RPMI7951 (cell line): ENCODE data around the gene FHL2. TPM values are rescaled to one million over a fixed set of nuclear protein-coding genes. Genes with fewer than 3 reads are reported as not detected.

Experiments
- DNase-seq: peaks from one replicate; pipeline ENCODE4 v3.0.0-alpha.2; 2012; ENCODE audit warnings: low read depth
- total RNA-seq: library from RNA; depleted of rRNA; stranded (reverse); fragments of >200 nt; shearing (Covaris generic); gene quantifications from 2 replicates; pipeline ENCODE4 v1.2.3, GENCODE V29; 2014

FHL2 gene
- total RNA-seq, 1 experiment from 2014 or later, result 149 TPM

DNA sequence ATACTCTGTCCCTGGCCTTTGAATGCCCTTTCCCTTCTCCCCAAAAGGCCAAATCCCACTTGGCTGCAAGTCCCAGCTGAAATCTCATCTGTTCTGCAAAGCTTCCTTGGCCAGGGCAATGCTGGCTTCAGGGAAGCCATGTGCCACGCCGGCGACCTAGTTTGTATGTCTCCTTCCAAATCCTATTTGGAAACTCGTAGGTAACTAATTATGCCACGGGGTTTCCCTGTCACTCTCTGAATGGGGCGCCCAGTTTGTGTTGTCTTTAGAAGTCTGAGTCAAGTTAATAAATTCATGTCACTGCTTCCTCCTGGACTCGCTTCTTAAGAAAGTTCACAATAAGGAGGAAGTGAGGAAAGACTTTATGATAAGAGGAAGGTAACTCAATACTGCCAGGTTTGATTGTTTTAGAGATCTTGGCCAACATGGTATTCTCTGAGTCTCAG is 19.1 kb downstream of the FHL2 start:
- no peak for DNase-seq

DNA sequence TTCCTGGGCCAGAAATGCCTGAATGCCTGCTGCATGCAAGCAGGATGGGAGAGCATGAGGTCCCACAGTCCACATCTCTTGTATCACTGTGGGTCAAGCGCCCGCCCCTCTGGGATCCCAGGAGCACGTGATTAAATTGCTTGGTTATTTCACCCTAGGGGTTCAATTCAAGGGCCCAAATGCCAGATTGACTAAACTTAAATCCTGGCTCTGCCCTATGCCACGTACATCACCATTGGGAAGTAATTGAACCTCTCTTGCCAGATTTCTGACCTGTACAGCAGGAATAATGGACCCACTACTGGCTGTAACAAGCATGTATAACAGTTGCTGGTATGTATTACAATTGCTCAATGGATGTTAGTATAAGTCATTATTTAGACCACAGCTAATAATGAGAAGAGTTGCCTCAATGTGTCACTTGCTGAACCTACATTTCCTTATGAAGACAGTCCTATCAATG is 19.9 kb downstream of the FHL2 start:
- no peak for DNase-seq

DNA sequence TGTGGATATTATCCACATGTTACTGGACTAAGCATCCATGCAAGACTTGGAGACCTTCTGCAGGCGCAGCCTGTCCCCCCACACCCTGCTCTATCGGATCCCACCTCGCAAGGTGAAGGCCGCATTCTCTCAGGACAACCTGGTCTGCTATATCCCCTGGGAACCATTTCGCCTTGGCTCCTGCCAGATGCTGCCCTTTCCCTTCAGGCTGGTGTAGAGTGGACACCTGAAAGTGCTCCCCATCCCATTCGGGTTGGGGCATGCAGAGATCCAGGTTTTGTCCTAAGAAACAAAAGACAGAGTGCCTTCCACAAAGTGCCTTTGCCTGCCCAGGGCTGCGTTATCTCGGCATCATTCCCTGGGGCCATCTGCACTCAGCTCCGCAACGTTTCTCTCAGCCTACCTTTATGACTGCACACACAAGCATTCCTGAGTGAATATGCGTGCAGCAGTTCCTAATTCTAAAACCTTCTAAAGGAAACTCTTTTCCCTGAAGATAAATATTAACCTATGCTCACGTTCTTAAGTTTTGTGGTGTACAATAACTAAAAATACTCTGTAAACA is 20.5 kb downstream of the FHL2 start:
- no peak for DNase-seq

DNA sequence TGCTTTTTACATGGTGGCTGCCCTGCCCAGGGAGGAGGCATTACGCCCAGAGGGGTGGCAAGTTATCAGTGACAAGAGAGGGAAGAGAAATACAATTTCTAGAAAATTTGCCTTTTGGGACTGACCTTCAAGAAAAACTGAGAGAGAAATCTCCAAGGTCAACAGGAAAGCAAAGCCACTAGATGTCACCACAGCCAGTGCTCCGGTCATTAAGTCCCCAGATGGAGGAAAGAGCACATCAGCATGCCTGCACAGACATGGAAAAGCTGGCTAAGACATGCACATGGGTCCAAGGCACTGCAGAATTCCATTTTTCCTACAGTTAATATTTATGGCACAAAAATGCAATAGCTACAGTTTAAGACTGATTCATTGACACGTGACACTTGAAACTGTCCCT is 21.0 kb downstream of the FHL2 start:
- DNase-seq, result peak; percentile 35

DNA sequence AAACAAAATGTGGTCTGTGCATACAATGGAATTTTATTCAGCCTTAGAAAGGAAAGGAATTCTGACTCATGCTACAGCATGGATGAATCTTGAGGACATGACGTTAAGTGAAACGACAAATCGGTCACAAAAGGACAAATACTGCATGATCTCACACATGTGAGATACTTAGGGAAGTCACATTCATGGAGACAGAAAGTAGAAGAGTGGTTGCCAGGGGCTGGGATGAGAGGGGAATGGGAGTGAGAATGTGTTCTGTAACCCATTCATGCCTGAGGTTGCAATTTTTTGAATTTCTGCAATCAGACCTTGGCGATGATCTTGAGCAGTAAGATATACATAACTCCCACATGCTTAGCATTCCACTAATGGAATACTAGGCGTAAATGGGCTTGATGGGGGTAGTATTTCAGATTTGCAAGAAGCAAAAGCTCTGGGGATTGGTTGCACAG is 22.0 kb downstream of the FHL2 start:
- peak; percentile 29 for DNase-seq

DNA sequence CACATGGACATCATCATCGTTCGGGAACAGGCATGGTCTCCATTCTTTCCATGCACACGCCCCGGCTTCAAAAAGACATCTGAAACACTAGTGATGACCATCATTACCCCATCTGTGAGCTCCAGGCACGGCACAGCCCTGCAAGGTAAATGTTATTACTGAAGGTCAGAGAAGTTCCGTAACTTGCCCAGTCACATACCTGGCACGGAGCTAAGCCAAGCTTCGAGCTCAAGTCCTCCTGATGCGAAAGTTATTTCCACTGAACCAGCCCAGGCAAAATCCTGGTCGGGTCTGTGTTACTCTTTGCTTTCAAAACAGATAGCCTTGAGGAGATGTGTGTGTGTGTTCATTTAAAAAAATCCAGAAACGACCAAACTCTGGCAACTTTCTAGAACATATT is 22.8 kb downstream of the FHL2 start:
- DNase-seq, result no peak

DNA sequence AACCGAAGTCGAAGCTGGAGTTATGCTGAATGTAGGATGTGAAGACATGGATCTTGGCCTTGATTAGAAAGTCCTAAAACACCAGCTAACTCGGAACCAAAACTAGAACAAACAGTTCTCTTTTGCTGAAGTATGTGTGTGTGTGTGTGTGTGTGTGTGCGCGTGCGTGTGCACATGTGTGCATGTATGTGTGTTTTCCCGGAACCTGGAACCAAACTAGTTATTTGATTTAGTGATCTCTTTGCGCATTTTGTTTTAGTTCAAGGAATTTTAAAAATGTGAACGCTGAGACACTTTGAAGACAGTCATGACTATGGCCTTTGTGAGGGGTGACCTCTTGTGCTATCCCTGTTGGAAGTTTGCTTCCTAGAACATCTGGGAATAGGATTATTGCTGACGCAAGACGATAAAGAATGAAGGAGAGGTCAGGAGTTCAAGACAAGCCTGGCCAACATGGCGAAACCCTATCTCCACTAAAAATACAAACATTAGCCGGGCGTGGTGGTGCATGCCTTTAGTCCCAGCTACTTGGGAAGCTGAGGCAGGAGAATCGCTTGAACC is 23.8 kb downstream of the FHL2 start:
- no peak for DNase-seq

DNA sequence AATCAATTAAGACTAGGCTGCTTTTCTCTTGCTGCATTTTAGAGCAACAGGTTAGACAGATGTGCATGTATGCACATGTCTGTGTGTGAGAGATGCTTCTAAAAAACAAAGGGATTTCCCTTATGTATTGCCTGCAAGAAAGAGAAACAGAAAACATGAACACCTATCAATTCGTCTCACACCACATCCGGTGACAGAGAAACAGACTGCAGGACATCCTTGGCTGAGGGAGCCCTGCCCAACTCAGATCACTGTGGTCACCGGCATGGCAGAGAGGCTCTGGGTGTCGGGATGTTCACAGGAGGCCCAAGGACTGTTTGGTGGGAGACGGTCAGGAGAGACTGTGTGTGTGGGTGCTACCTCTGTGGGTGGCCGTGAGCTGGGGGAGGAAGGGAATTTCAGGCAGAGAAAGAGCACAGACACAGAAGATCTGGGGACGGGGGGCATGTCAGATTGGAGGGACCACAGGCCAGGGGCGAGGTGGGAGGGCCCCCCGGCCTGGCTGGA is 24.9 kb downstream of the FHL2 start:
- no peak for DNase-seq

DNA sequence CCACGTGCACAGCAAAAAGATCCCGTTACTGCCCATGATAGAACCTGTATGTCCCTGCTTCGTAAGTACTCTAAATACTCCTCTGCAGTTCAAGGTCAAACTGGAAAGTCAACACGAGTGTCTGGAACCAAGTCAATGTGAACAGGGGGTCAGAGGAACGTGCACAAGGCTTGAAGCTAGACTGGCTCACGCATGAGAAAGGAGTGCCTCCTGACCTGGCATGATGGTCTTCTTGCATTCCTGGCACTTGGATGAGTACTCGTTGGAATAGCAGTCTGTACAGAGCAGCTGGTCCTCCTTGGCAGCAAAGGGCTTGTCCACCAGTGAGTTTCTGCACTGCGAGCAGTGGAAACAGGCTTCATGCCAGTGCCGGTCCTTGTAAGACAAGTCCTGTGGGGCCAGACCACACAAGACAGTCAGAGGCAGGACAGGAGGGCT is 25.5 kb downstream of the FHL2 start:
- DNase-seq, result no peak

DNA sequence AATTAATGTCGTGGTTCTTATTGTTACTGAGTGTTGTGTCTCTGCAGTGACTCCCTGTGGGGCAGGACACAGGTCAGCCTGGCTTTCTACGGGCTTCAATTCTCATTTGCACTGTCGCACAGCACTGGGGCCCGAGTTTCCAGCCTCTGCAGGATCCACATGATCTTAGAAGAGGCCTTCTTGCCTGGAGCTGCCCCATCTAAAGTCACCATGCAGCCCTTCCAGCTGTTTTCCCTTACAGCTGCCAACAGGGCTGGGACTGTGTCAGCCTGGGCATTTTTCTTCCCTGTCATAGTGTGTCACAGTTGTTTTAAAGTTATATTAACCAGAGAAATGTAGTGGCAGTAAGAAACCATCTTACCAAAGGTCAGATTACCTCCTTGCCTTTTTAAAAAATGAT is 27.0 kb downstream of the FHL2 start:
- DNase-seq, result no peak

DNA sequence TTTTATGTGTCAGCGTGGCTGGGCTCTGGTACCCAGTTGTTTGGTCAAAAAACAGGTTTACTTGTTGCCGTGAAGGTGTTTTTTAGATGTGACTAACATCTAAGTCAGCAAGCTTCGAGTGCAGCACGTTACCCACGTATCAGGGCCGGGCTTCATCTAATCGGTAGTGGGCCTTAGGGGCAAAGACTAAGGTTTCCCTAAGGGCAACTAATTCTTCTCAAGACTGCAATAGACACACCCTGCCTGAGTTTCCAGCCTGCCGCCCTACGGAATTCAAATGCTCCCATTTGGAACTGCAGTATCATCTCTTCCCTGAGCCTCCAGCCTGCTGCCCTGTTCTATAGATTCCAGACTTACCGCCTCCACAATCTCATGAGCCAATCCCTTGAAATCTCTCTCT is 27.7 kb downstream of the FHL2 start:
- DNase-seq, result no peak

DNA sequence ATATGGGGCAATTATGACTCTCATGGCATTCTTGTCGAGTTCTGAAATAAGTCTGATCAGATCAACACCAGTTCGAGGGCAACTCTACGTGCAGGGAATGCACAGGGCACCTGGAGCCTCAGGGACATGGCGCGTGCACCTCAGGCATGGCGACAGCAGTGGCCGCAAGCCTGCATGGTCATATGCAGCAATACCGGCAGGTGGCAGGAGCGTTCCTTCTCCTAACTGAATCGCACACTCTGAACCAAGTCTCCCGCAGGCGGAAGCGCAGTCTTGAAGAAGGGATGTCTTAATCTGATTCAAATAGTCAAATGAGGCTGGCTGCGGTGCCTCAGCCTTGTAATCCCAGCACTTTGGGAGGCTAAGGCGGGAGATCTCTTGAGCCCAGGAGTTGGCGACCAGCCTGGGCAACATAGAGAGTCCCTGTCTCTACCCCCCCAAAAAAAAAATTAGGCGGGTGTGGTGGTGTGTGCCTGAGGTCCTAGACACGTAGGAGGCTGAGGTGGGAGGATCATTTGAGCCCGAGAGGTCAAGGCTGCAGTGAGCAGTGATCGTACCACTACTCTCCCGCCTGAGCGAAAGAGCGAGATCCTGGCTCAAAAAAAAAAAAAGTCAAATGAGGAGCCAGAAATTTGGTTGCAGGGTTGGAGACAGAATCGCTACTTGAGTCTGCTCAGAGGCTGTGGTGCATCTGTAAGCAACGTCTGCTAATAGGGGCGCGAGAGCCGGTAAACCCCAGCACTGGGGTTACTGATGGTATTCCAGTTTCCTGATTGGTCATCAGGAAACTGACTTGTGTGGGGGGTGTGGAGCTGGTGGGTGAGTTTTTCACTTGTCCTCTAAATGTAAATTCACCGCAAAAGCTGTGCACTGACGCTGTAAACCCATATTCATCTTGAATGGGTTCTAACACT is 28.8 kb downstream of the FHL2 start:
- DNase-seq, result peak; percentile 81

DNA sequence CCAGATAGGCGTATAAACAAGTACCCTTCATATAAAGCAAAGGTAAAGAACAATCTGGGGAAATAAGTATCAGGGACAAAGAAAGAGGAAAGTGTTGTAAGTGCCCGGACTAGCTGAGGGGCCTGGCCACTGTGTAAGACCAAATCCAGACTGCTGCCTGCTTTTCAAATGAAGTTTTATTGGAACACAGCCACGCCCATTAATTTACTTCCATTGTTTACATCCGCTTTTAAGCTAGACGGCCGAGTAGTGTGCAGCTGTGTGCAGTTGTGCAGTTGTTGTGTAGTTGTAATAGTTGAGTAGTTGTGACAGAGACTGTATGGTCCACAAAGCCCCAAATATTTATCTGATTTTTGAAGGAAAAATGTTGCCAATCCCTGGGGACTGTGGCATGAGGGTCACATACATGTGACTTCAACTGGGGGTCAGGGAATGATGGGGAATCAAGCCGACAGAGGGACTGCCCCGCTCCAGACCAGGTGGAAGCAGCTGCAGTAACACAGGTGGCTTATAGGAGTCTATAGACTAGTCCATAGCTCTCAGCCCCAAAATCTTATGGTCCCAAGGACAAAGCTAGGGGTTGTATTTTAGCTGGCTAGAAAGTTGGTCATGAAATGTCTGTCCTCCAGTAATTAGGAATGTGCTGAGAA is 30.0 kb downstream of the FHL2 start:
- no peak for DNase-seq

DNA sequence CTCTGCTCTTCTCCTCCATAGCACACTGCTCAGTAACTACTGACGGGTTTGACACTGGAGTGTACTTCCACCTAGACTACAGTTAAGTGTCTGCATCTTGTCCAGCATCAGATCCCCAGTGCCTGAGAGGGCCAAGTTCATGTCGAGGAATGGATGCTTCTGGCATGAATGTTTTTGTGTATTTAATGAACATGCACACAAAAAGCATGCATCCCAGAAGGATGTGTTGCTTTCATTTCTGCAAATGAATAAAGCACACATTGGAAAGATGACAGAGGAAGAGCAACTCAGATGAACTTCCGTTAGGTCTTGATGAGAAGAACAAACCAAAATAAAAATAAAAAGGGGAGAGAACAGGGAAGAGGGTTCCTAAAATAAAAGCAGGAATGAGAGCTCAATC is 33.6 kb downstream of the FHL2 start:
- no peak for DNase-seq

DNA sequence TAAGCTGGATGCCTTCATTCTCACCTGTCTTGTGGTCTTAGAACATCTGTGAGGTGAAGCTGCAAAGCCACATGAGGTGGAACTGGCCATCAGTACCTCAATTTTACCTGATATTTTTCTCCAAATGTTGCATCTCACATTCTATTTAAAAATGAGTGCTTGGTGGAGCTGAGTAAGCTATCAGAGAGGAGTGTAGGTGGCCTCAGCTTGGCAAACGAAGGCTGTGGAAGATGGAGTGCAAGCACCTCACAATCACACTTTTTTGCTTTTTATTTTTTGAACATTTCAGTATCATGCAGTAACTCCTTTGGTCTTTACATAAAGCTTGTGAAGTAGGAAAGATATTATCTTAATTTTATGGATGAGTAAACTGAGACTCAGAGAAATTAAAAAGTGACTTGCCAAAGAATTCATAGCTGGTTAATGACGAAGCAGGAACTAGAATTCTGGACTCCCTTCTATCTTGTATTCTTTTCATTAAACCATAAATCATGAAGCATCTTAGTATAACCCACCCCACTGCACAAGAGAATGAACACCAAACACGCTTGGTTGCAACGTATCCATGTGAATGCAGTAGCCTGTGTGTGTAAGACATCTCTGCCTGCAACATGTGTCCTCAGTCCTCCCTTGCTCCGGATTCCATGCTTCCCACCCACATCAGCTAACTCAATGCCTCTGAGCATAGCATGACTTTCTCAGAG is 34.3 kb downstream of the FHL2 start:
- DNase-seq, result no peak

DNA sequence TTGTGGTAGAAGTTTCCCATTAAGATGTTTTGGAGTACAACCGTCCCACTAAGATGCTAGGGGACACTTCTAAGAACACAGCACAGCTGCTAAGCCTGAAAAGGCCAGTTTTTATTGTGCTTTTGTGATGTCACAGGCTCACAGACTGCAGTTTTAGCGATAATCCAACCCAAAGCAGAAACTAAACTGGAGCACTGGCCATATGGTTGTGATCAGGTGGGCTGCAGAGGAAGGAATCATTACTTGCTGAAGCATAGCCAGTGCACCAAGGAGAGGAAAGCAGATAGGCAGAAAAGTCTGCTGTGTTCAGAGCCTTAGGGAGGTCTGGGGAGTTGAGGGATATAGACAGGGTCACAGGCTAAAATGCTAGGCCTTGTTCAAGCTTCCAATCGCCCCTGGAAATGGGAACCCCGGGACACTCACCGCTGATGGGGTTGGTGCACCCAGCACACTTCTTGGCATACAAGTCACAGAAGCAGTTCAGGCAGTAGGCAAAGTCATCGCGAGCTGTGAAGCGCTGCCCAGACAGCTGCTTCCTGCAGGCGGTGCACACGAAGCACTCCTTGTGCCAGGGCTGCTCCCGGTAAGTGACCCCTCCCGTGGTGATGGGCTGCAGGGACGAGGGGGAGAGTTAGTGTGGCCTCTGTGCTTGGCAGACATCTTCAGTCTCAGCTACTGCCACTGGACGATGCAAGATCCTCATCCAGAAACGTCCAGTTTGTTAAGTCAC is 35.8 kb downstream of the FHL2 start:
- DNase-seq, result no peak

DNA sequence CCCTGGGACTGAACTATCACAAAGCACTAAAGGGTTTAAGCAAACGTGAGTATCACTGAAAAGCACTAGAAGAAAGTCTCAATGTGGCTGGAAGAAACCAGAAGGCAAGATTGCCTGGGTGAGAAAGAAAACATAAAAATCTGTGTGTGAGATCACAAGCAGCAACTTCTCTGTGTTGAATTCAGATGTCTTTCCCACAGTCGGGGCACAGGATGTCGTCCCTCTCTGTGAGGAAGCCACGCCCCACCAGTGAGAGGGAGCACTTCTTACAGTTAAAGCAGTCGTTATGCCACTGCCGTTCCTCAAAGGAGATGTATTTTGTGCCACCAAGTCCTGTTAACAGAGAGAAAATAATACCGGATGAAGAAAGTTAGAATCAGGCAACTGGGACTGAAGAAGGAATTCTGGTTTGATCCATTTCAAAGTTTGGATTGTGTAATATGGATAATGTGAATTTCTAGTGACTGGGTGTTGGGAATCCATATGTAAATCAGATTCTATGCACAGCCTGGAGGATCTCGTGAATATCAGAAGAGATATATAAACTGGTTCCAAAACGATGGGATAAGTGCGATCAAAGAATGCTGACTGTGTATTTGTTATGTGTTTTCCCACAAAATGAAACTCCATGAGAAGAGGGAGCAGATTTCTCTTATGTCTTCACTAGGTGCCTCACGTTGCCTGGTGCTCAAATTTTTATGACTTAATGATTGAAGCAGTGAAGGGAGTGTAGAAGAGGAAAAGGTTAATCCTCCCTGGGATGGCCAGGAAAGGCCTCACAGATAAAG is 37.6 kb downstream of the FHL2 start:
- no peak for DNase-seq

DNA sequence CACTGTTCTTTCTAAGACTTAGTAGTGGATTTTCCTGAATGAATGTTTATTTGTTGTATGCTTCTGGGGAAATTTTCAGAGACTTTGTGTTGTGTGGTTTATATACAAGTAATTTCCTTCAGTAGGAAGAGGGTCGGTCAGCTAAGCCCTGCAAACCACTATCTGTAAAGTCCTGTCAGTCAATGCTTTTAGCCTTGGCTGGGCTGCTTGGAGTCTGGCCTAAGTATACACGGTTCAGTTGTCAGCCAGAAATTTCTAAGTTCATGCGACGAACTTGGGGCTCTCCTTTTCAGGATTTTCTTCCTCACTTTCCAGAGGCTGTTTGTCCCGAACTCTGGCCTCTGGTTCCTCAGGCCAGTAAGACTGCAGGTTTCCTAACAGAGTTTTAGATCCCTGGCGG is 40.3 kb downstream of the FHL2 start:
- DNase-seq, result no peak

DNA sequence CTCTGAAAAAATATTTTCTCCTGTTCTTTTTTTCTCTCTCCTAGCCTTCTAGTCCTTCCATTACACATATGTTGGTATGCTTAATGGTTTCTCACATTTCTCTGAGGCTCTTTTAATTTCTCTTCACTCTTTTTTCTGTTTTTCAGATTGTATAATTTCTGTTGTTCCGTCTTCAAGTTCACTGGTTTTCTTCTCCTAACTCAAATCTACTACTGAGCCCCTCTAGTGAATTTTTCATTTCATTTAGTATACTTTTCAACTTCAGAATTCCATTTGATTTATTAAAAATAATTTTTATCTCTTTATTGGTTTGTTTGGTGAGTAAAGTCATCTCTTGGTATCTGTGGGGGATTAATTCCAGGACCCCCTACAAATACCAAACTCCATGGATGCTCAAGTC is 41.7 kb downstream of the FHL2 start:
- DNase-seq, result no peak
